Natural killer cell (primary cell): Measurements from ENCODE around the gene LDLRAD4. TPM values are rescaled to one million over a fixed set of nuclear protein-coding genes. Genes with fewer than 3 reads are reported as not detected.

Experiments used
- ATAC-seq, 3 donors: fragments of 150-1000 bp in 2 of 3; fragments of 200-7000 bp in 1 of 3; cut with Tn5 transposase; 1 replicate in 1 of 3; 2 replicates in 2 of 3; pipeline ENCODE4 v1.10.0; 2021; ENCODE audit warnings: mild to moderate bottlenecking in 2 of 3, moderate library complexity in 2 of 3
- DNase-seq, 2 donors: peaks; one replicate each; pipeline versions ENCODE4 v3.0.0 to v3.0.0-alpha.2; 2013 to 2021; ENCODE audit warnings: mixed read lengths in 1 of 2
- H3K27ac ChIP-seq: one replicate; pipeline ENCODE4 v1.5.1; 2013; ENCODE audit warnings: mild to moderate bottlenecking, low read length
- H3K27me3 ChIP-seq: one replicate; pipeline ENCODE4 v1.6.1; 2013; ENCODE audit warnings: low read length; ENCODE audit not compliant: control insufficient read depth, insufficient read depth
- H3K36me3 ChIP-seq: one replicate; pipeline ENCODE4 v1.6.1; 2013; ENCODE audit warnings: low read length; ENCODE audit not compliant: control insufficient read depth, insufficient read depth
- H3K4me1 ChIP-seq: one replicate; pipeline ENCODE4 v1.6.1; 2013; ENCODE audit warnings: low read length; ENCODE audit not compliant: control insufficient read depth, insufficient read depth
- H3K4me3 ChIP-seq: one replicate; pipeline ENCODE4 v1.5.1; 2013; ENCODE audit warnings: low read length
- H3K9me3 ChIP-seq: one replicate; pipeline ENCODE4 v1.6.1; 2013; ENCODE audit warnings: low read length; ENCODE audit not compliant: control insufficient read depth, insufficient read depth
- H3K27ac Mint-ChIP-seq, 2 donors: one replicate each; pipeline ENCODE4 v1.8.0; 2022; ENCODE audit warnings: mild to moderate bottlenecking in 2 of 2, mixed read lengths in 2 of 2, moderate library complexity in 1 of 2
- H3K27me3 Mint-ChIP-seq, 2 donors: one replicate each; pipeline ENCODE4 v1.8.0; 2022; ENCODE audit warnings: low read depth in 2 of 2, mixed read lengths in 2 of 2
- H3K36me3 Mint-ChIP-seq: one replicate; pipeline ENCODE4 v1.8.0; 2022; ENCODE audit warnings: mixed read lengths
- H3K4me1 Mint-ChIP-seq, 2 donors: one replicate each; pipeline ENCODE4 v1.8.0; 2022; ENCODE audit warnings: mixed read lengths in 2 of 2
- H3K4me3 Mint-ChIP-seq: one replicate; pipeline ENCODE4 v1.8.0; 2022; ENCODE audit warnings: mild to moderate bottlenecking, moderate library complexity, mixed read lengths
- H3K9me3 Mint-ChIP-seq, 2 donors: one replicate each; pipeline ENCODE4 v1.8.0; 2022; ENCODE audit warnings: mixed read lengths in 2 of 2
- WGBS: methylation state at CpG from one replicate; pipeline ENCODE4 v1.1.7; 2013; ENCODE audit warnings: missing lambda C conversion rate; ENCODE audit not compliant: insufficient coverage; 5-methylcytosine and 5-hydroxymethylcytosine counted together
- intact Hi-C: fragments of 100-400 bp; cut with micrococcal nuclease; formaldehyde crosslinking; loops from one replicate; pipeline ENCODE4 v1.14.2; 2022
- total RNA-seq, 4 donors: library from RNA; stranded (reverse); fragments of 120-200 nt in 1 of 4; gene quantifications; one replicate each; pipeline versions ENCODE4 v1.2.3 to v1.2.4, GENCODE V29; 2013 to 2022
- TF ChIP-seq, protein P1 (sequence below): fragments of 200-600 bp; IDR thresholded peaks from one replicate; pipeline ENCODE4 v1.8.0; 2022; ENCODE audit warnings: antibody characterized with exemption

LDLRAD4 gene
- total RNA-seq, 3 donors from 2014 or later (not counting 1 experiment from before 2014, with no cell fraction given): 24.0 to 36.3 (median 29.2) TPM

DNA sequence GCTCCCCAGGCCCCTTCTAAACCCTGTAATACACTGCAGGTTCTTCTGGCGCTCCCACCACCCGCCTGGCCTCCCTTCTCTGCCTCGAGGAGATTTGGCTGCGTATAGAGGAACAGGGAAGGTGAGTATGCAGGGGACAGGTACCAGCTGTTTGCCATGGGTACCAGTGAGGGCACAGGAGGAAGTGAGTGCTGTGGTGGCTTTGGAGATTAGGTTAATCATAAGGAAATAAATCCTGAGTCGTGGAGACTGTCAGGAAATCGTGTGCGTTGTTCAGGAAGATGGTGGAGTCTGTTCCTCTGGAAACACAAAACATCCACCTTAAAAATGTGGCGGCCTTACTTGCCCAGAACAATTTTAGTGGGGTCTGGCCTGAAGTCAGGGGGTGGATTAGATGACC, 277.4 kb downstream of the LDLRAD4 start:
- ATAC-seq: no peak
- Histone ChIP-seq H3K36me3 (peaks cover 7% of the 10 kb centered on the region), H3K9me3 (no peaks in the 10 kb centered on the region), H3K27ac (no peak overlapping the region), H3K27me3 (no peaks in the 10 kb centered on the region), H3K4me3 (no peak overlapping the region), H3K4me1 (no peaks in the 10 kb centered on the region)
- H3K9me3 Mint-ChIP-seq: peaks cover 0 to 3% of the 10 kb centered on the region in 2 donors
- peaks cover 0 to 12% of the 10 kb centered on the region in 2 donors for H3K4me1 Mint-ChIP-seq
- DNase-seq: no peak
- no peaks in the 10 kb centered on the region for H3K27me3 Mint-ChIP-seq
- 72% methylated on average over 8 of the region's 8 CpGs for WGBS
- intact Hi-C loops: no loop called here
- TF ChIP-seq, protein P1, sequence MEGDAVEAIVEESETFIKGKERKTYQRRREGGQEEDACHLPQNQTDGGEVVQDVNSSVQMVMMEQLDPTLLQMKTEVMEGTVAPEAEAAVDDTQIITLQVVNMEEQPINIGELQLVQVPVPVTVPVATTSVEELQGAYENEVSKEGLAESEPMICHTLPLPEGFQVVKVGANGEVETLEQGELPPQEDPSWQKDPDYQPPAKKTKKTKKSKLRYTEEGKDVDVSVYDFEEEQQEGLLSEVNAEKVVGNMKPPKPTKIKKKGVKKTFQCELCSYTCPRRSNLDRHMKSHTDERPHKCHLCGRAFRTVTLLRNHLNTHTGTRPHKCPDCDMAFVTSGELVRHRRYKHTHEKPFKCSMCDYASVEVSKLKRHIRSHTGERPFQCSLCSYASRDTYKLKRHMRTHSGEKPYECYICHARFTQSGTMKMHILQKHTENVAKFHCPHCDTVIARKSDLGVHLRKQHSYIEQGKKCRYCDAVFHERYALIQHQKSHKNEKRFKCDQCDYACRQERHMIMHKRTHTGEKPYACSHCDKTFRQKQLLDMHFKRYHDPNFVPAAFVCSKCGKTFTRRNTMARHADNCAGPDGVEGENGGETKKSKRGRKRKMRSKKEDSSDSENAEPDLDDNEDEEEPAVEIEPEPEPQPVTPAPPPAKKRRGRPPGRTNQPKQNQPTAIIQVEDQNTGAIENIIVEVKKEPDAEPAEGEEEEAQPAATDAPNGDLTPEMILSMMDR: no peak
- H3K4me3 Mint-ChIP-seq: no peak overlapping the region
- H3K36me3 Mint-ChIP-seq: no peaks in the 10 kb centered on the region
- peak overlapping the region in 1 of 2 donors; percentile 34 for H3K27ac Mint-ChIP-seq

DNA sequence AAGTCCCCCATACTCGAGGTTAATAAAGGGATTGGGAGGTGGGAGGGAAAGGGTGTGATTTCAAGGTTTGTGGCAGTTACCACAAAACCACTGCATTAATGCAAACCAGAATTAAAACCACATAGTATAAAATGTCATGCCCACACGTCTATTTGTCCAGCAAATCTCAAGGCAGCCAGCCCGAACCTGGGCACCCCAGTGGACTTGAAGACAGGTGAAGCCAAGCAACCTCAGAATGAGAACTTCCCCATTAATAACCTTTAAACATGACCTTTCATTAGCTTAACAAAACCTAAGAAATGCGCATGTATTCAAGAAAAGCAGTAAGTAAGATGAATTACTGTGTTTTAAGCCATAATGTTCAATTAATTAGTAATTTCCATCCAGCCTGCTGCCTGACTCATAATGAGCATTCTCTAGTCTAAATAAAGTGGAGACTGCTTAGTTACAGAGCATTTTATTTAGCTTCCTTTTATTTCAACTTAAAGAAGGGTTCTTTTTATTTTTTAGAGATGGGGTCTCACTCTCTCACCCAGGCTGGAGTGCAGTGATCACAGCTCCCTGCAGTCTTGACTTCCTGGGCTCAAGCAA, 278.2 kb downstream of the LDLRAD4 start:
- Histone ChIP-seq H3K36me3 (peaks cover 6% of the 10 kb centered on the region), H3K4me1 (no peaks in the 10 kb centered on the region), H3K9me3 (no peaks in the 10 kb centered on the region), H3K27ac (no peak overlapping the region), H3K27me3 (no peaks in the 10 kb centered on the region), H3K4me3 (no peak overlapping the region)
- TF ChIP-seq, protein P1: no peak
- no peak for DNase-seq
- Mint-ChIP-seq H3K36me3 (no peaks in the 10 kb centered on the region), H3K27ac (no peak overlapping the region), H3K27me3 (no peaks in the 10 kb centered on the region), H3K4me3 (no peak overlapping the region), H3K4me1 (peaks cover 6 to 17% of the 10 kb centered on the region in 2 donors), H3K9me3 (peaks cover 0 to 3% of the 10 kb centered on the region in 2 donors)
- no peak for ATAC-seq
- WGBS: 34% methylated on average over 3 of the region's 4 CpGs
- intact Hi-C loops: no loop called here

DNA sequence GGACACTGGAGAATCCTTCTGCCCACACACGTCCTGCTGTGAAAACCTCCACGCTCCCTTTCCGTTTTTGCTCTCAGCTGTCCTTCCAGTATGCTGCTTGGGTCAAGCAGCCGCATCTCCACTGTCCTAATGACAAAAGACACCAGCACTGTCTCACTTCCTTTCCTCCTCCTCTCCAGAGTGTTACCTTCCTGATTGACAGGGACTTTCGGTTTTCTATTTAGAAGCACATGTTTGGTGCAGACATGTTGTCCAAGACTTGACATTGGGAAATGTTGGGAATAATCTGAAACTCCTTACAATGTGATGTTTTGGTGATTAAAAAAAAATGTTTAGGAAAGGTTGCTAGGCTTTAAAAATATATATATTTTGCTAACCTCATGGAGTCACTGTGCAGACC, 281.2 kb downstream of the LDLRAD4 start:
- WGBS: 89% methylated on average over 5 of the region's 5 CpGs
- no peaks in the 10 kb centered on the region for H3K27me3 ChIP-seq
- no peak overlapping the region for H3K27ac Mint-ChIP-seq

More for the DNA sequence above, 281.2 kb downstream of the LDLRAD4 start:
- TF ChIP-seq, protein P1: no peak
- no peak for DNase-seq
- H3K27ac ChIP-seq: no peak overlapping the region
- H3K36me3 ChIP-seq: peaks cover 6% of the 10 kb centered on the region
- no peaks in the 10 kb centered on the region for H3K4me1 ChIP-seq
- Mint-ChIP-seq H3K27me3 (no peaks in the 10 kb centered on the region), H3K4me3 (no peak overlapping the region), H3K4me1 (peaks cover 13 to 26% of the 10 kb centered on the region in 2 donors), H3K36me3 (no peaks in the 10 kb centered on the region), H3K9me3 (peaks cover 0 to 3% of the 10 kb centered on the region in 2 donors)
- H3K4me3 ChIP-seq: no peak overlapping the region
- intact Hi-C loops: no loop called here
- no peaks in the 10 kb centered on the region for H3K9me3 ChIP-seq
- ATAC-seq: no peak
